GM23338 (cell line): ENCODE measurements around the gene NDUFA11. TPM values are rescaled to one million over a fixed set of nuclear protein-coding genes. Genes with fewer than 3 reads are reported as not detected.
"Not testable (repeated sequence)": the region's sequence is repeated elsewhere in the genome, so short reads cannot be mapped to it uniquely, and the experiment has no call there.

Experiments
- ATAC-seq: fragments of 200-7000 bp; cut with Tn5 transposase; 3 replicates; pipeline ENCODE4 v1.9.1; 2020
- DNase-seq: peaks from one replicate; pipeline ENCODE4 v3.0.0-alpha.2; 2015; ENCODE audit warnings: low spot score
- H2AFZ ChIP-seq: fragments of 200-600 bp; sonication (generic); 2 replicates; pipeline ENCODE4 v1.8.0; 2016; ENCODE audit warnings: antibody characterized with exemption, mild to moderate bottlenecking, moderate library complexity
- H3F3A ChIP-seq: fragments of 200-600 bp; sonication (generic); replicated peaks from 2 replicates; pipeline ENCODE4 v1.8.0; 2017; ENCODE audit warnings: antibody characterized with exemption, mixed run types, low read depth
- H3K27ac ChIP-seq: fragments of 200-600 bp; sonication (generic); 2 replicates; pipeline ENCODE4 v1.6.1; 2016; ENCODE audit warnings: low read depth
- H3K27me3 ChIP-seq: fragments of 200-600 bp; sonication (generic); 2 replicates; pipeline ENCODE4 v1.8.0; 2016; ENCODE audit warnings: mild to moderate bottlenecking, mixed run types, moderate library complexity; ENCODE audit not compliant: insufficient read depth
- H3K36me3 ChIP-seq: fragments of 200-600 bp; sonication (generic); 2 replicates; pipeline ENCODE4 v1.8.0; 2016; ENCODE audit warnings: mild to moderate bottlenecking; ENCODE audit not compliant: insufficient read depth
- H3K4me1 ChIP-seq: fragments of 200-600 bp; sonication (generic); 2 replicates; pipeline ENCODE4 v1.8.0; 2016; ENCODE audit warnings: mild to moderate bottlenecking, moderate library complexity; ENCODE audit not compliant: insufficient read depth
- H3K4me2 ChIP-seq: fragments of 200-600 bp; sonication (generic); 2 replicates; pipeline ENCODE4 v1.7.1; 2017; ENCODE audit warnings: mixed run types
- H3K4me3 ChIP-seq: fragments of 200-600 bp; sonication (generic); 2 replicates; pipeline ENCODE4 v1.6.1; 2016; ENCODE audit warnings: mixed run types
- H3K79me2 ChIP-seq: fragments of 200-600 bp; sonication (generic); replicated peaks from 2 replicates; pipeline ENCODE4 v1.8.0; 2017; ENCODE audit warnings: mild to moderate bottlenecking; ENCODE audit not compliant: insufficient read depth
- H3K9me2 ChIP-seq: fragments of 200-600 bp; sonication (generic); 2 replicates; pipeline ENCODE4 v1.8.0; 2017; ENCODE audit not compliant: insufficient read depth
- H4K20me1 ChIP-seq: fragments of 200-600 bp; sonication (generic); replicated peaks from 2 replicates; pipeline ENCODE4 v1.8.0; 2017; ENCODE audit warnings: mild to moderate bottlenecking; ENCODE audit not compliant: insufficient read depth
- H3K27ac Mint-ChIP-seq: 2 replicates; pipeline ENCODE4 v1.8.0; 2020; ENCODE audit warnings: inconsistent platforms, mild to moderate bottlenecking, moderate library complexity, mixed read lengths
- H3K27me3 Mint-ChIP-seq: 3 replicates; pipeline ENCODE4 v1.8.0; 2022; ENCODE audit warnings: low read depth, mild to moderate bottlenecking, moderate library complexity, mixed read lengths, inconsistent platforms; ENCODE audit not compliant: insufficient read depth, poor library complexity
- H3K36me3 Mint-ChIP-seq: 3 replicates; pipeline ENCODE4 v1.8.0; 2021; ENCODE audit warnings: low read depth, mild to moderate bottlenecking, inconsistent platforms, moderate library complexity, mixed read lengths
- H3K4me1 Mint-ChIP-seq: 3 replicates; pipeline ENCODE4 v1.8.0; 2020; ENCODE audit warnings: mild to moderate bottlenecking, inconsistent platforms, mixed read lengths
- H3K4me3 Mint-ChIP-seq: 3 replicates; pipeline ENCODE4 v1.8.0; 2021; ENCODE audit warnings: moderate library complexity, mild to moderate bottlenecking, inconsistent platforms, mixed read lengths
- H3K9me3 Mint-ChIP-seq: 3 replicates; pipeline ENCODE4 v1.8.0; 2020; ENCODE audit warnings: moderate library complexity, mild to moderate bottlenecking, inconsistent platforms, mixed read lengths
- CTCF ChIP-seq, 2 experiments: fragments of 200-600 bp in 1 of 2; sonication (generic) in 1 of 2; conservative IDR thresholded peaks; 2 replicates each; pipeline versions ENCODE4 v1.5.1 to v1.6.1; 2016 to 2017; ENCODE audit warnings: antibody characterized with exemption in 2 of 2, low read depth in 2 of 2, mild to moderate bottlenecking in 2 of 2, moderate library complexity in 1 of 2
- ETS1 ChIP-seq: IDR thresholded peaks from 2 replicates; pipeline ENCODE4 v1.6.1; 2016; ENCODE audit warnings: antibody characterized with exemption
- JUNB ChIP-seq: IDR thresholded peaks from one replicate; pipeline ENCODE4 v1.6.1; 2016; ENCODE audit warnings: antibody characterized with exemption; ENCODE audit not compliant: unreplicated experiment
- NANOG ChIP-seq: IDR thresholded peaks from 2 replicates; pipeline ENCODE4 v1.6.1; 2016; ENCODE audit warnings: antibody characterized with exemption, borderline replicate concordance
- REST ChIP-seq: IDR thresholded peaks from one replicate; pipeline ENCODE4 v1.6.1; 2018; ENCODE audit warnings: antibody characterized with exemption; ENCODE audit not compliant: unreplicated experiment
- STAT1 ChIP-seq: IDR thresholded peaks from one replicate; pipeline ENCODE4 v1.6.1; 2016; ENCODE audit warnings: antibody characterized with exemption; ENCODE audit not compliant: unreplicated experiment
- ZNF114 ChIP-seq: fragments of 250-450 bp; sonication (Bioruptor Pico); IDR thresholded peaks from 2 replicates; pipeline ENCODE4 v1.5.0; 2020; ENCODE audit warnings: mild to moderate bottlenecking, moderate library complexity
- polyA plus RNA-seq: library from polyadenylated mRNA; unstranded; fragments of >200 nt; fragmentation: Nextera tagmentation; extraction: Ambion mirVana; gene quantifications from 2 replicates; pipeline ENCODE4 v1.2.1, GENCODE V29; 2016
- total RNA-seq: library from RNA; depleted of rRNA; stranded (reverse); fragments of >200 nt; shearing (Covaris generic); gene quantifications from 2 replicates; pipeline ENCODE4 v1.2.3, GENCODE V29; 2014

The NDUFA11 gene
- total and polyA plus RNA-seq, 2 experiments from 2014 or later: 171 to 523 TPM

- not testable (repeated sequence) for H3K27ac ChIP-seq, H3K9me3 Mint-ChIP-seq, H3K4me2 ChIP-seq, H3K36me3 Mint-ChIP-seq, H3F3A ChIP-seq, H3K79me2 ChIP-seq, H3K4me3 Mint-ChIP-seq, H3K4me3 ChIP-seq, H3K27me3 Mint-ChIP-seq, DNase-seq, ATAC-seq, H3K27me3 ChIP-seq, H3K9me2 ChIP-seq, H4K20me1 ChIP-seq, H3K27ac Mint-ChIP-seq, H3K36me3 ChIP-seq, H2AFZ ChIP-seq
- peaks cover 14% of the 10 kb centered on the region; the same call in 1 of the 2 replicates for H3K4me1 ChIP-seq
- peaks cover 14% of the 10 kb centered on the region for H3K4me1 Mint-ChIP-seq
These were observed 19.4 kb downstream of the NDUFA11 start for GRCh38 chr19:5884065-5884811.

GRCh38 chr19:5883157-5883873 is 20.3 kb downstream of the NDUFA11 start:
- not testable (repeated sequence) for H3K9me2 ChIP-seq, ATAC-seq, H4K20me1 ChIP-seq, H3K27me3 ChIP-seq, H2AFZ ChIP-seq, H3K4me3 Mint-ChIP-seq, DNase-seq, H3K4me2 ChIP-seq, H3K27ac Mint-ChIP-seq, H3K27me3 Mint-ChIP-seq, H3K36me3 Mint-ChIP-seq, H3K27ac ChIP-seq, H3K36me3 ChIP-seq, H3F3A ChIP-seq, H3K79me2 ChIP-seq, H3K4me3 ChIP-seq, H3K9me3 Mint-ChIP-seq
- H3K4me1 ChIP-seq: peaks cover 14% of the 10 kb centered on the region; the same call in 1 of the 2 replicates
- H3K4me1 Mint-ChIP-seq: peaks cover 14% of the 10 kb centered on the region

- Histone ChIP-seq H3K4me3 (no peak overlapping the region), H3K27me3 (no peaks in the 10 kb centered on the region), H3K4me1 (peaks cover 14% of the 10 kb centered on the region; the same call in 1 of the 2 replicates), H3F3A (no peaks in the 10 kb centered on the region), H3K36me3 (no peaks in the 10 kb centered on the region), H3K27ac (no peak overlapping the region), H2AFZ (peak overlapping the region; percentile 66; the same call in 1 of the 2 replicates), H3K4me2 (no peak overlapping the region), H3K9me2 (no peaks in the 10 kb centered on the region), H3K79me2 (no peaks in the 10 kb centered on the region), H4K20me1 (no peaks in the 10 kb centered on the region)
- Mint-ChIP-seq H3K27me3 (peaks cover 6% of the 10 kb centered on the region), H3K4me1 (peaks cover 14% of the 10 kb centered on the region), H3K27ac (no peak overlapping the region), H3K4me3 (no peak overlapping the region), H3K36me3 (no peaks in the 10 kb centered on the region), H3K9me3 (no peaks in the 10 kb centered on the region)
- DNase-seq: no peak
- no peak for TF ChIP-seq REST
- TF ChIP-seq CTCF (conservative IDR thresholded peaks at IDR 0.05; ENCODE audit: low read depth in 2 of 2): no peak
- TF ChIP-seq STAT1: no peak
- no peak for TF ChIP-seq ETS1
- no peak for TF ChIP-seq ZNF114
- TF ChIP-seq NANOG: no peak
- TF ChIP-seq JUNB: no peak
- no peak for ATAC-seq
These were observed 21.1 kb downstream of the NDUFA11 start for GRCh38 chr19:5882421-5882968.
